GM12878 (cell line): ENCODE measurements around the gene MX1. TPM values are rescaled to one million over a fixed set of nuclear protein-coding genes. Genes with fewer than 3 reads are reported as not detected.

Experiments used
- ATAC-seq: fragments of 200-7000 bp; cut with Tn5 transposase; 3 replicates; pipeline ENCODE4 v1.9.1; 2020; ENCODE audit warnings: mild to moderate bottlenecking, moderate library complexity
- BruUV-seq: library from RNA; stranded (reverse); fragments of 400-500 nt; replicated peaks from 2 replicates; lab custom pipeline; 2021; lab: Mats Ljungman, UMichigan
- CTCF ChIA-PET: fragments of 300-600 bp; sonication (Branson Sonifier 250); formaldehyde crosslinking; extraction: SDS; loops from one replicate; lab custom pipeline; 2021; ENCODE audit warnings: inconsistent platforms; lab: Yijun Ruan, JAX
- POLR2A ChIA-PET: fragments of 350-600 bp; formaldehyde crosslinking; extraction: SDS; loops from one replicate; lab custom pipeline; 2021; ENCODE audit warnings: inconsistent platforms; lab: Charles Lee
- RAD21 ChIA-PET: fragments of 300-600 bp; sonication (Branson Sonifier 250); formaldehyde crosslinking; loops from one replicate; lab custom pipeline; 2023; ENCODE audit warnings: antibody characterized with exemption; ENCODE audit not compliant: unreplicated experiment; lab: Charles Lee
- SMC1A ChIA-PET: fragments of 300-600 bp; sonication (Branson Sonifier 250); formaldehyde crosslinking; loops from one replicate; lab custom pipeline; 2023; ENCODE audit not compliant: unreplicated experiment, uncharacterized antibody; lab: Charles Lee
- DNase-seq: peaks from one replicate; pipeline ENCODE4 v3.0.0-alpha.2; 2011; ENCODE audit warnings: low read depth, low spot score
- FAIRE-seq: peaks from 3 replicates; lab custom pipeline; 2011; peaks lifted over from hg19 to GRCh38; lab: Jason Lieb, UNC
- H2AFZ ChIP-seq: 2 replicates; pipeline ENCODE4 v1.6.0; 2011; ENCODE audit warnings: low read depth, low read length, control low read depth; ENCODE audit not compliant: control insufficient read depth
- H3K27ac ChIP-seq: 2 replicates; pipeline ENCODE4 v1.5.1; 2011; ENCODE audit warnings: control low read depth; ENCODE audit not compliant: control insufficient read depth, insufficient read depth
- H3K27me3 ChIP-seq, 2 experiments: replicated peaks in 1 of 2; 2 replicates each; pipeline versions ENCODE4 v1.6.0 to v1.6.1; 2011; ENCODE audit warnings: low read length in 1 of 2; ENCODE audit not compliant: control insufficient read depth in 2 of 2, insufficient read depth in 2 of 2
- H3K36me3 ChIP-seq, 2 experiments: 2 replicates each; pipeline ENCODE4 v1.5.1; 2011; ENCODE audit warnings: low read length in 1 of 2; ENCODE audit not compliant: control insufficient read depth in 2 of 2, insufficient read depth in 2 of 2
- H3K4me1 ChIP-seq: 2 replicates; pipeline ENCODE4 v1.6.1; 2011; ENCODE audit warnings: mild to moderate bottlenecking, low read length, moderate library complexity, mixed read lengths; ENCODE audit not compliant: control insufficient read depth, insufficient read depth
- H3K4me2 ChIP-seq: 2 replicates; pipeline ENCODE4 v1.6.0; 2011; ENCODE audit warnings: control low read depth; ENCODE audit not compliant: control insufficient read depth, insufficient read depth
- H3K4me3 ChIP-seq: fragments of 200-600 bp; sonication (generic); 2 replicates; pipeline ENCODE4 v1.5.1; 2016
- H3K79me2 ChIP-seq: 2 replicates; pipeline ENCODE4 v1.6.0; 2011; ENCODE audit warnings: low read length; ENCODE audit not compliant: control insufficient read depth, insufficient read depth
- H3K9ac ChIP-seq: 2 replicates; pipeline ENCODE4 v1.8.0; 2011; ENCODE audit warnings: low read length, control low read depth, mixed read lengths; ENCODE audit not compliant: control insufficient read depth, insufficient read depth
- H3K9me3 ChIP-seq: replicated peaks from 3 replicates; pipeline ENCODE4 v1.5.1; 2011; ENCODE audit warnings: mild to moderate bottlenecking, low read length; ENCODE audit not compliant: control insufficient read depth, insufficient read depth
- H4K20me1 ChIP-seq: 2 replicates; pipeline ENCODE4 v1.6.0; 2011; ENCODE audit not compliant: control insufficient read depth, insufficient read depth
- BCL3 ChIP-seq: IDR thresholded peaks from 2 replicates; pipeline ENCODE4 v1.6.1; 2011; ENCODE audit warnings: borderline replicate concordance, low read depth, mild to moderate bottlenecking, moderate library complexity, low read length; ENCODE audit not compliant: insufficient read depth, poor library complexity, severe bottlenecking
- EED ChIP-seq: sonication (generic); IDR thresholded peaks from 2 replicates; pipeline ENCODE4 v1.6.1; 2016; ENCODE audit warnings: antibody characterized with exemption, low read depth
- POLR2A ChIP-seq: IDR thresholded peaks from 2 replicates; pipeline ENCODE4 v1.6.1; 2011; ENCODE audit warnings: low read depth, mild to moderate bottlenecking, low read length
- POLR2AphosphoS5 ChIP-seq: IDR thresholded peaks from 2 replicates; pipeline ENCODE4 v1.6.1; 2011; ENCODE audit warnings: mild to moderate bottlenecking, low read length, inconsistent platforms
- STAT1 ChIP-seq: fragments of 450-650 bp; conservative IDR thresholded peaks from 2 replicates; pipeline ENCODE4 v1.6.1; 2014; ENCODE audit warnings: antibody characterized with exemption, mild to moderate bottlenecking
- TCF3 ChIP-seq: IDR thresholded peaks from 2 replicates; pipeline ENCODE4 v1.6.1; 2012; ENCODE audit warnings: low read depth, mild to moderate bottlenecking, low read length, borderline replicate concordance; ENCODE audit not compliant: insufficient read depth
- WGBS: methylation state at CpG from one replicate; pipeline ENCODE4 v1.1.6; 2016; ENCODE audit warnings: low lambda C conversion rate; ENCODE audit not compliant: insufficient replicate concordance, insufficient coverage; ENCODE audit errors: missing lambda C conversion rate; 5-methylcytosine and 5-hydroxymethylcytosine counted together
- in situ Hi-C: fragments of 300-500 bp; cut with MboI; formaldehyde crosslinking; loops from 9 replicates; pipeline ENCODE4 v1.14.3; 2018; ENCODE audit warnings: mixed read lengths
- intact Hi-C: fragments of 100-400 bp; cut with micrococcal nuclease; formaldehyde crosslinking; loops from one replicate; pipeline ENCODE4 v1.14.2; 2022; ENCODE audit not compliant: unreplicated experiment
- polyA plus RNA-seq, 11 experiments: library from polyadenylated mRNA; depleted of rRNA in 4 of 11; unstranded in 6 of 11; stranded (reverse) in 5 of 11; fragments of >200 nt; fragmentation: Nextera tagmentation in 4 of 11; fragmentation: Illumina TruSeq in 1 of 11; extraction: Ambion mirVana in 4 of 11; extraction: Trizol in 1 of 11; gene quantifications; 1 replicate in 1 of 11; 2 replicates in 10 of 11; pipeline versions ENCODE4 v1.2.1 to v1.2.3, GENCODE V29; 2011 to 2016; ENCODE audit warnings: inconsistent platforms in 2 of 11, missing spikeins in 2 of 11, low read depth in 1 of 11
- total RNA-seq, 4 experiments: library from RNA; depleted of rRNA in 3 of 4; stranded (reverse); fragments of >200 nt in 3 of 4; fragmentation: Illumina TruSeq in 1 of 4; extraction: Trizol in 1 of 4; gene quantifications; 2 replicates each; pipeline versions ENCODE4 v1.2.1 to v1.2.3, GENCODE V29; 2013 to 2021

Gene MX1
- total and polyA plus RNA-seq, 10 of the 15 experiments (the other 5 are each of a cell fraction or from before 2014, with no cell fraction given), result 75.9 to 385 (median 302) TPM

DNA sequence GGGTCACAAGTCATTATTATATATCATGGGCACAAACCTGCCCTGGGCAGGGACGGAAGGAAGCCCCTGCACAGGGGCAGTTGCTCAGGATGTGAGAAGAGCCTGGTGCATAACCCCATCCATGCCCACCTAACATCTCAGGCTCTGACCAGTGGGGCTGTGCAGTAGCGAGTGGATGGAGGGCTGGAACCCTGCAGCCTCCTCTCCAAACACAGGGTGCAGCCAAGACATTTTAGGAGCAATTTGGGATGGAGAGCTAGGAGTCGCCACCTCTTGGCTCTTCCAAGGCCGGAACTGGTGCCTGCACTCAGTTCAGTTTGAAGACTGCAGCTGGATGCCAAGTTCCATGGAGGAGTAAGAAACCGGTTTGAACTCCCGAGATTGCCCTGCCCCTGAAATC, 2.8 kb downstream of the MX1 start:
- no peak for FAIRE-seq
- no peak for ATAC-seq
- CTCF ChIA-PET, result interaction anchor here (1.4 to 3.7 kb wide), 2 partner anchors 17 to 146 kb away, joined by 4 to 15 read pairs; no protein-coding TSS in a partner anchor
- Histone ChIP-seq H3K9ac (peak overlapping the region; percentile 100), H3K79me2 (peaks cover 89% of the 10 kb centered on the region), H3K9me3 (peaks cover 8% of the 10 kb centered on the region), H2AFZ (no peak overlapping the region), H3K4me2 (peak overlapping the region; percentile 90), H3K4me1 (peaks cover 48% of the 10 kb centered on the region), H3K27ac (peak overlapping the region; percentile 100), H4K20me1 (peaks cover 26% of the 10 kb centered on the region), H3K36me3 (peaks cover 10 to 56% of the 10 kb centered on the region in 2 experiments), H3K4me3 (peak overlapping the region; percentile 93), H3K27me3 (no peaks in the 10 kb centered on the region)
- SMC1A ChIA-PET, result interaction anchor here (4.2 to 5.6 kb wide), 2 partner anchors 60 to 146 kb away, joined by 19 to 47 read pairs; no protein-coding TSS in a partner anchor
- TF ChIP-seq POLR2A (0 out of 2 replicates have a peak, but pooled peaks have one; percentile 44), TCF3 (no peak), BCL3 (no peak), STAT1 (no peak), POLR2AphosphoS5 (peak; percentile 50), EED (no peak)
- 96% methylated on average over 6 of the region's 6 CpGs for WGBS
- in situ Hi-C loops, result no loop called here
- RAD21 ChIA-PET, result interaction anchor here (0.6 to 1.4 kb wide), 2 partner anchors 24 to 62 kb away, joined by 3 to 4 read pairs; no protein-coding TSS in a partner anchor
- BruUV-seq, result no TSS peak
- intact Hi-C loops, result no loop called here
- no peak for DNase-seq
- POLR2A ChIA-PET, result interaction anchor here (1.3 to 7.8 kb wide), 2 partner anchors 60 to 146 kb away, joined by 3 to 80 read pairs; no protein-coding TSS in a partner anchor
